HL-60 (cell line): ENCODE data around the gene GNAQ.

Experiments used
- GABPA ChIP-seq: IDR thresholded peaks from 2 replicates; pipeline ENCODE4 v1.6.1; 2012; ENCODE audit warnings: low read depth
- POLR2AphosphoS5 ChIP-seq: IDR thresholded peaks from 2 replicates; pipeline ENCODE4 v1.6.1; 2012; ENCODE audit warnings: low read depth
- TF ChIP-seq, protein P1 (sequence below): IDR thresholded peaks from one replicate; pipeline ENCODE4 v1.5.1; 2011; ENCODE audit warnings: low read length, control low read depth, inconsistent platforms; ENCODE audit not compliant: insufficient read depth
- TF ChIP-seq, protein P2 (sequence below): IDR thresholded peaks from 2 replicates; pipeline ENCODE4 v1.6.1; 2012; ENCODE audit warnings: low read depth; ENCODE audit not compliant: insufficient replicate concordance

GRCh38 chr9:77926371-77926878, 105.2 kb downstream of the GNAQ start:
- TF ChIP-seq, protein P1, sequence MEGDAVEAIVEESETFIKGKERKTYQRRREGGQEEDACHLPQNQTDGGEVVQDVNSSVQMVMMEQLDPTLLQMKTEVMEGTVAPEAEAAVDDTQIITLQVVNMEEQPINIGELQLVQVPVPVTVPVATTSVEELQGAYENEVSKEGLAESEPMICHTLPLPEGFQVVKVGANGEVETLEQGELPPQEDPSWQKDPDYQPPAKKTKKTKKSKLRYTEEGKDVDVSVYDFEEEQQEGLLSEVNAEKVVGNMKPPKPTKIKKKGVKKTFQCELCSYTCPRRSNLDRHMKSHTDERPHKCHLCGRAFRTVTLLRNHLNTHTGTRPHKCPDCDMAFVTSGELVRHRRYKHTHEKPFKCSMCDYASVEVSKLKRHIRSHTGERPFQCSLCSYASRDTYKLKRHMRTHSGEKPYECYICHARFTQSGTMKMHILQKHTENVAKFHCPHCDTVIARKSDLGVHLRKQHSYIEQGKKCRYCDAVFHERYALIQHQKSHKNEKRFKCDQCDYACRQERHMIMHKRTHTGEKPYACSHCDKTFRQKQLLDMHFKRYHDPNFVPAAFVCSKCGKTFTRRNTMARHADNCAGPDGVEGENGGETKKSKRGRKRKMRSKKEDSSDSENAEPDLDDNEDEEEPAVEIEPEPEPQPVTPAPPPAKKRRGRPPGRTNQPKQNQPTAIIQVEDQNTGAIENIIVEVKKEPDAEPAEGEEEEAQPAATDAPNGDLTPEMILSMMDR, result no peak
- TF ChIP-seq POLR2AphosphoS5 (no peak), GABPA (no peak)
- TF ChIP-seq, protein P2, sequence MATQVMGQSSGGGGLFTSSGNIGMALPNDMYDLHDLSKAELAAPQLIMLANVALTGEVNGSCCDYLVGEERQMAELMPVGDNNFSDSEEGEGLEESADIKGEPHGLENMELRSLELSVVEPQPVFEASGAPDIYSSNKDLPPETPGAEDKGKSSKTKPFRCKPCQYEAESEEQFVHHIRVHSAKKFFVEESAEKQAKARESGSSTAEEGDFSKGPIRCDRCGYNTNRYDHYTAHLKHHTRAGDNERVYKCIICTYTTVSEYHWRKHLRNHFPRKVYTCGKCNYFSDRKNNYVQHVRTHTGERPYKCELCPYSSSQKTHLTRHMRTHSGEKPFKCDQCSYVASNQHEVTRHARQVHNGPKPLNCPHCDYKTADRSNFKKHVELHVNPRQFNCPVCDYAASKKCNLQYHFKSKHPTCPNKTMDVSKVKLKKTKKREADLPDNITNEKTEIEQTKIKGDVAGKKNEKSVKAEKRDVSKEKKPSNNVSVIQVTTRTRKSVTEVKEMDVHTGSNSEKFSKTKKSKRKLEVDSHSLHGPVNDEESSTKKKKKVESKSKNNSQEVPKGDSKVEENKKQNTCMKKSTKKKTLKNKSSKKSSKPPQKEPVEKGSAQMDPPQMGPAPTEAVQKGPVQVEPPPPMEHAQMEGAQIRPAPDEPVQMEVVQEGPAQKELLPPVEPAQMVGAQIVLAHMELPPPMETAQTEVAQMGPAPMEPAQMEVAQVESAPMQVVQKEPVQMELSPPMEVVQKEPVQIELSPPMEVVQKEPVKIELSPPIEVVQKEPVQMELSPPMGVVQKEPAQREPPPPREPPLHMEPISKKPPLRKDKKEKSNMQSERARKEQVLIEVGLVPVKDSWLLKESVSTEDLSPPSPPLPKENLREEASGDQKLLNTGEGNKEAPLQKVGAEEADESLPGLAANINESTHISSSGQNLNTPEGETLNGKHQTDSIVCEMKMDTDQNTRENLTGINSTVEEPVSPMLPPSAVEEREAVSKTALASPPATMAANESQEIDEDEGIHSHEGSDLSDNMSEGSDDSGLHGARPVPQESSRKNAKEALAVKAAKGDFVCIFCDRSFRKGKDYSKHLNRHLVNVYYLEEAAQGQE, result no peak
